NCI-H128 (cell line): ENCODE results near the gene EPHB1.
"Not testable (repeated sequence)": the region's sequence is repeated elsewhere in the genome, so short reads cannot be mapped to it uniquely, and the experiment has no call there.

Experiments
- DNase-seq: peaks from one replicate; lab custom pipeline; 2025; ENCODE audit not compliant: unreplicated experiment; lab: John Stamatoyannopoulos, UW

Gene EPHB1

DNA sequence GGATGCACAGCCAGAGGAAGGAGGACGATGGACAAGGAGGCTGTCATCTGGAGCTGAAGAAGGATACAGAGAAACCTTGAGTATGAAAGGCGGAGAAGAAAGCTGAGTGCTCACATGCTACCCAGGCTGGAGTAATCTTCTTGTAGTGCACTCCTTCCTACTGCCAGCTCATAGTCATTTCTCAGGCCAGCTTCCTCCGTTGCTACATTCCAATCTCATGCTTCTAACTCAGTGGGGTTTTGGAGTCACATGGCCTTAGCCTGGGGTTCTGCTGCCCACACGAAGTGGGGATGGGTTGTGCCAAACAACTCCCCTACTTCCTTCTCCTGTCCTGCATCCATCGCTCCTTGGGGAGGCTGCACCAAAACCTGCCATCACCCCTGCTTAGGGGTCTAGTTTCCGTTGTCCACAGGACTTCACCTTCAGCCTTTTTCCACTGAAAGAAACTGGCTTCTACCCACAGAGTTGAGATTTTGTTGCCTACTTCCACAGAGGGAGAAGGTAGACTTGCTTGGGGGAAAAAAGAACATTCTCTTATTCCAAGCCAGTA is 239.9 kb downstream of the EPHB1 start:
- DNase-seq = no peak

DNA sequence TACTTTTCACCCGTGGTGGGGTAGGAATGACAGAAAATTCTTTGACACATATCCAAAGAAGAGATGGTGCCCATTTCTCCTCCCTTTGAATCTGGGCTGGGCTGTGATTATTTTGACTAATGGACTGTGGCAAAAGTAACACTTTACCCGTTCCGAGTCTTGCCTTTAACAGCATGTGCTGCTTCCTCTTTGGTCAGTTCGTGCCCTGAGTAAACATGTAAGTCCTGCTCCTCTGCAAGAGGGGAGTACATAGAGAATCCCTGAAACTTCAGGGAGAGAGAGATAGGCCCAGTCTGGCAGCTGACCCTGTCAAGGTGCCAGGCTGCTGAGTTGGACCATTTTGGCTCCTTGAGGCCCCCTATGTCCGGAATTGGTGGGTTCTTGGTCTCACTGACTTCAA is 243.1 kb downstream of the EPHB1 start:
- no peak for DNase-seq

DNA sequence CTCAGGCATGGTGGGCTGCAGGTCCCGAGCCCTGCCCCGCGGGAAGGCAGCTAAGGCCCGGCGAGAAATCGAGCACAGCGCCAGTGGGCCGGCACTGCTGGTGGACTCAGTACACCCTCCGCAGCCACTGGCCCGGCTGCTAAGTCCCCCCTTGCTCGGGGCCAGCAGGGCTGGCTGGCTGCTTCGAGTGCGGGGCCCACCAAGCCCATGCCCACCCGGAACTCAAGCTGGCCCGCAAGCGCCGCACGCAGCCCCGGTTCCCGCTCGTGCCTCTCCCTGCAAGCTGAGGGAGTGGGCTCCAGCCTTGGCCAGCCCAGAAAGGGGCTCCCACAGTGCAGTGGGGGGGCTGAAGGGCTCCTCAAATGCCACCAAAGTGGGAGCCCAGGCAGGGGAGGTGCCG is 244.5 kb downstream of the EPHB1 start:
- not testable (repeated sequence) for DNase-seq

DNA sequence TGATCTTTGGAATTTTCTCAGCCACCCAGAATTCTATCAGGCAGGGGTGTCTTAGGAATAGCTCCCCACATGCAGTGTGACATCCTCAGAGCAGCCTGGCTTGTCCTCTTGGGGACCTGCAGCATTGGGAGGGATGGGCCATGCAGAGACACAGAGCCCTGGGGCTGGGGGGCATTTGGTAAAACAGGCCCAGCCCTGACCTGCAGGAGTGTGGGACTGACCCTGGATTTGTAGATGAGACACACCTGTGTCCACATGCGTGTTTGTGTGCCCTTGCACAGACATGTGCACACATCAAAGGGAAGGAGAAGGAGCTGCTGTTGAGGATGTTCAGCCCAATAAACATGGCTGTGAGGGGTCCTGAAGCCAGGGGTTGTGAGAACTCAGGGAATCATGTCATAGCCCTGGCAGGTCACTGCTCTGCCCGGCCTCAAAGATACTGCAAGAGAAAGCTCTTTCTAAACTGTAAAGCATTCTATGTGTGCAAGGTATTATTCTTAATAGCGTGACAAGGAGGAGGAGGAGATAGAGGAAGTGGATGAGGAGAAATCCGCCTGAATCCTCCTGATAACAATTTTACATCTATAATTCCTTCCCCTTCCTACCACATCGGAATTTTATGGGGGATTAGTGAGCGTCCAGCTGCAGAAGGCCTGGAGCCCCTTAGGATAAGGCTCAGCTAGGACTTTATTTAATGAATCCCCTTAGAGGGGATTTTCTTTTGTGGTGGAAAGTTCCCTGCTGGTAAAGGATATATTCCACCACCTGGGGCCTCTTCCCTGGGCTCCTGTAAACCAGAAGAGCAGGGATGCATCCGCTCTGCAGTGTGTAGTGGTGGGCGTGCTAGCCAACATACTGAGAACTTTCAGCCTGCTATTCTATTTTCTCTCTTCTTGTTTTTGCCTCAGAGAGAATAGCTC is 245.5 kb downstream of the EPHB1 start:
- no peak for DNase-seq

DNA sequence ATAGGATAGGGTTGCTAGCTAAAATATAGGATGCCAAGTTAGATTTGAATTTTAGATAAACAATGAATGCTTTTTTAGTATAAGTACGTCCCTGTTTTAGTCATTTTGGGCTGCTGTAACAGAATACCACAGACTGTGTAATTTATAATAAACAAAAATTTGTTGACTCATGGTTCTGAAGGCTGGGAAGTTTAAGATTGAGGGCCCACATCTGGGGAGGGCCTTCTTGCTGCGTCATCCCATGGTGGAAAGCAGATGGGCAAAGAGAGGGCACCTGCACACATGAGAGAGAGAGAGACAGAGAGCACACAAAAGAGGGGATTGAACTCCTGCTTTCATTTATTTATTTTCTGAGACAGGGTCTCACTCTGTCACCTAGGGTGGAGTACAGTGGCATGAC is 246.5 kb downstream of the EPHB1 start:
- DNase-seq = no peak

DNA sequence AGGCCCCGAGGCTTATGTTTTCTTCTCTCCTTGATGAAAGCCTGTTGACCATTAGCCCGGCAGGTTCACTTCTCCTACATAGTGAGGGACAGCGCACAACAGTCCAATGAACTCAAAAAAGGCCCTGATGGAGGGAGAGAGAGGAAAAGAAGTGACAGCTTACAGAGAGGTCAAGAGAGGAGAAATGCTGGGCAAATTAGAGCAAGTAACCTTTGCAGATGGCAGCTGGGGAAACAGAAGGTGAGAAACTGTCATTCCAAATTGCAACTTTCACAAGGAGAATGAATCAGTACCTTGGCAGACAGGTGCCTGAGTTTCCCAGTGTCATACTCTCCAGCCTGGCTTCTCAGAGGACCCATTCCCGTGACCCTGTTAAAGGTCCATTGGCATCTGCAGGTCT is 252.0 kb downstream of the EPHB1 start:
- DNase-seq = no peak

DNA sequence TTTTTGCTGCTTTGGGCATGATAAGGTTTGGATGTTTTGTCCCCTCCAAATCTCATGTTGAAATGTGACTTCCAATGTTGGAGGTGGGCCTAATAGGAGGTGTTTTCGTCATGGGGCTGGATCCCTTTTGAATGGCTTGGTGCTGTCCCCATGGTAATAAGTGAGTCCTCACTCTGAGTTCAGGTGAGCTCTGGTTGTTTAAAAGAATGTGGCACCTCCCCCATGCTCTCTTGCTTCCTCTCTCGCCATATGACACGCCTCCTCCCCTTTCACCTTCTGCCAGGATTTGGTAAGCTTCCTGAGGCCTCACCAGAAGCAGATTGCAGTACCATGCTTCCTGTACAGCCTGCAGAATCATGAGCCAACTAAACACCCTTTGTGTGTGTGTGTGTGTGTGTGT is 255.5 kb downstream of the EPHB1 start:
- DNase-seq = no peak

DNA sequence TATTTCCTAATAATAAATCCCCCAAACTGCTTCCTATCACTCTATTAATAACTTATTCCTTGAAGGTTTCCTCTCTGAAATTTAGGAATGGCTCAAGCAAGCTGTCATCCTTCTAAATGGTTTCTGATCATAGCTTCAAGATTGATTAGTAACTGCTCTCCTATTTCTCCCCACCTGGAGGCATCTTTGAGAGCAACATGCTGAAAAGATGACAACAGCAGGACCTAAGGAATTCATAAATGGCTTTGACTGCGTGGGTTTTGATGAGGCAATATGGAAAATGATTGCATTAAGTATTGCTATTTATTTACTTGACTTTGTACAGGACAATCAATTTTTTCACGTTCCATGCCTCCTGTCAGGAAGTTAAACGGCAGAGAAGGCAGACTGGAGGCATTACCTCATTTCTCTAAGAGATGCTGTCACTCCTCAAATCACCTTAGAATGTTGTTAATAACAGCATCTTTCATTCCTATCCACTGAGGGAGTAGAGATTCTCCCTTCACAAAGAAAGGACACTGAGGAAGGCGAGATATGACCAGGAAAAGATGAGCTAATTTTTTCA is 256.4 kb downstream of the EPHB1 start:
- no peak for DNase-seq

DNA sequence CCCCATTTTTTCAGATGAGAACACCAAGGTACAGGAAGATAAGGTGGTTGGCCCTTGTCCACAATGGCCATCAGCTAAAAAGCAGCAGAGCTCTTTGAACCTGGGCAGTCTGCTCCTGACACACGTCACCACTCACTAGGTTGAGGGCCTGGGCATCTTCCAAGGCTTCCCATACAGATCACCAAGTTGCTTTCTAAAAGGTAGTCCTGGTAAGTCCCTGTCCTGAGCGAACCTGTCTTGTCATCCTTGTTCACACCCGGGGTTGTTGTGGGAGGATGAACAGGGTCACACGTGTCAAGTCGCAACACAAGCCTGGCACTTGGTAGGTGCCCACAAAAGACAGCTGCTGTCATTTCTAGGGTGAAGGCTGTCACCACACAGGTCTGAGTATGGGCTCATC is 260.4 kb downstream of the EPHB1 start:
- DNase-seq = no peak

DNA sequence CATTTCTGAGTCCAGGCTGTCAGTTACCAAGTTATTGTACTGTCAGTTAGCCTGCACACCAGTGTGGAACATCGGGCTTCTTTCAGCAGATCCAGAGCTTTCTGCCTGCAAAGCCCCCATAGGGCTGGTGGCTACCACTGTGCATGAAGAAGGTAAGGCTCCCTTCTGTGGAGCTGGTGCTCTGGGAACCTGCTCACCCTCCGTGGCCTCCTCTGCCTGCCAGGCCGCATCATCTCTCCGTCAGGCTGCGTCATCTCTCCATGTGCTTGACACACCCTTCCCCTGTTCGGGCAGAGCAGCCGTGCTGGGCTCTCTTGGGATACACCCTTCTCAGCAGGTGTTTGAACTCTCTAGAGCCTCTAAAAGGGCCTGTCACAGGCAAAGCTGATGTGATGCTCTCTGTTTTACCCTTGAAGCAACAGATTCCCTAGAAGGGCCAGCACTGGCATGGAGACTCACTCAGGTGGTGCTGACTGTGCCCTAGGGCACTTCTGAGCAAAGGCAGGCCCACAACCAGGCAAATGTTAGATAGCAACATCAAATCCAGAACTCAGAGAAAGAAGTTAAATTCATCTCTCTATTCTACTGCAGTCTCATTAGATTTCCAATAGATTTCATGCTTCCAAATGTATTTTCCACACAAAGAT is 261.1 kb downstream of the EPHB1 start:
- DNase-seq = no peak

DNA sequence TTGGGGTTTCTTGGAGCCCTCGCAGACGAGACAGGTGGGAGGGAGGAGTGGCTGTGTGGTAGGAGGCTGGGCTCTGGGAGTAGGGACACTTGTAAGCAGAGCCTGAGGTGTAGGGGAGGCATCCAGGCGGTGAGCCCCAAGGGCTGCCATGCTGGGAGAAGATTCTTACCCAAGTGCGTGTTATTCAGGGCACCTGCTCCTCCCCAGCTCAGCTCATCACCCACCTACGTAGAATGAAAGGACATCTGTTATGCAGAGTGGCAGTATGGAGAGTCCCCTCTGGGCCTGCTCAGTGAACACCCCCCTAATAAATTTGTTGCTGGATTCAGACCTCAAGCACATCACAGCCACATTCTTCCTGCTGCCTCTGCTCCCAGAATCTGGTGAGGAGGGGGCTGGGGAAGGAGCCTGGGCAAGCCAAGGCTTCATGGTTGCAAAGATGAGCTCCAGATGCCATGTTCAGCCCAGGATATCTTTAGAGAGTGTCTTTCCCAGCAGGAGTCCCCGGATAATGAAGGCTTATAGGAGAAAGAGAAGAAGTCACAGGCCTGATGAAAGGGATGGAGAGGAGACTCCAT is 261.8 kb downstream of the EPHB1 start:
- DNase-seq = no peak

DNA sequence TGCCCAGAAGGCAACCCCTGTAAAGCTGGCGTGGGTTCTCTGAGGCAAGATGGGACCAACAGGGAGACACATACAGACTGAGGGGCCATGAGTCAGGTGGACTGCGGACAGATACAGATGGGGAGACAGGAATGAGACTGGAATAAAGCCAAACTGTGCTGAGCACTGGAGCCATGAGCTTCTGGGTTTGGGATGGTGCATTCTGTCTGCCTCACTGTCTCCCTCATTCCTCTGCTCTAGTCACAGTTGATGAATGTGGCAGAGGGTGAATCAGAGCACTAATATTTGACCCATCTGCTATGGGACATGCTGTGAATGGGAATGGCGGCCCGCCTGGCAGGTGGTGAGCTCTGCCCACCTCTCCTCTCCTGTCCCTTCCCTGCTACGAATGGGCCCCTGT is 262.9 kb downstream of the EPHB1 start:
- DNase-seq = no peak

DNA sequence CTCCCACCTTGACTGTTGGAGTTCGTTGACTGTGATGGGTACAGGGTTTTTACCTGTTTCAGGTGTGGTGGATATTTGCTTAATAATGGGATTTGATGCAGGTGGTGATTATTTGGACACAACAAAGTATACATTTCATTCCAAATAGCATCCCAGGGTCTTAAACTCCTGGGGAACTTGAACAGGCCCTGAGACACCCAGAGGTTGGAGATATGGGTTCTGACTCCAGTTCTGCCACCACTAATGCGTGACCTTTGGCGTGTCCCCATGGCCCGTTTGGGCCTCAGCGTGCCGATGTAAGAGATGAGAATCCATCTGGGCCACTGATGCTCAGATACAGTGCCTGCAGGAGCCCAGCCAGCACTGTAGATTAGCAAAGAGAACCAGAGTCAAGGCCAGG is 264.5 kb downstream of the EPHB1 start:
- DNase-seq = no peak

DNA sequence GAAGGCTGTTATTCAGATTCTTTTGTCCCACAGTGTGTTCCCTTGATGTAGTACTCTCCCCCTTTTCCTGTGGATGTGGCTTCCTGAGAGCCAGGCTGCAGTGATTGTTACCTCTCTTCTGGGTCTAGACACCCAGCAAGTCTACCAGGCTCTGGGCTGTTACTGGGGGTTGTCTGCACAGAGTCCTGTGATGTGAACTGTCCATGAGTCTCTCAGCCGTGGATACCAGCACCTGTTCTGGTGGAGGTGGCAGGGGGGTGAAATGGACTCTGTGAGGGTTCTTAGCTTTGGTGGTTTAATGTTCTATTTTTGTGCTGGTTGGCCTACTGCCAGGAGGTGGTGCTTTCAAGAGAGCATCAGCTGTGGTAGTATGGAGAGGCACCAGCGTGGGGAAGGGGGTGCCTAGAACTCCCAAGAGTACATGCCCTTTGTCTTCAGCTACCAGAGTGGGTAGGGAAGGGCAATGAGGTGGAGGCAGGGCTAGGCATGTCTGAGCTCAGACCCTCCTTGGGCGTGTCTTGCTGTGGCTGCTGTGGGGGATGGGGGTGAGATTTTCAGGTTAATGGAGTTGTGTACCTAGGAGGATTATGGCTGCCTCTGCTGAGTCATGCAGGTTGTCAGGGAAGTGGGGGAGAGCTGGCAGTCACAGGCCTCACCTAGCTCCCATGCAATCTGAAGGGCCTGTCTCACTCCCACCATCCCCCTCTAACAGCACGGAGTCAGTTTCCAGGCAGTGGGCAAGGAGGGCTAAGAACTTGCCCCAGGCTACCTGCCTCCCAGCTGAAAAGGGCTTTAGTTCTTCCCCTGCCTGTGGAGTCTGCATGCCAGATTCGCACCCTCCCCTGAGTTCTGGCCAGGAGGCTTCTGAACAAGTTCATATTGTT is 272.0 kb downstream of the EPHB1 start:
- DNase-seq = peak; percentile 78

DNA sequence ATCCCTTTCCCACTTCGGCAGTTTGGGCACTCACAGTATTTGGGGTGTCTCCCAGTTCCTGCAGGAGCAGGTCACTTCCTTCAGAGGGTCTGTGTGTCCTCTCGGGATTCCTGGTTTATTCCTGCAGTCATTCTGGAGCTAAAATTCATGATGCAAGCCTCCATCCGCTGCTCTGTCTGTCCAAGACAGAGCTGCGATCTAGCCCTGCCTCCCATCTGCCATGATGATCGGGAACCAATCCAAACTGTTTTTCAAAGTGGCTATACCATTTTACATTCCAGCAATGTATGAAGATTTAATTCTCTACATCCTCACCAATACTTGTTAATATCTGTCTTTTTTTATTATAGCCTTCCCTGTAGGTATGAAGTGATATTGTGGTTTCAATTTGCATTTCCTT is 273.0 kb downstream of the EPHB1 start:
- DNase-seq = no peak

DNA sequence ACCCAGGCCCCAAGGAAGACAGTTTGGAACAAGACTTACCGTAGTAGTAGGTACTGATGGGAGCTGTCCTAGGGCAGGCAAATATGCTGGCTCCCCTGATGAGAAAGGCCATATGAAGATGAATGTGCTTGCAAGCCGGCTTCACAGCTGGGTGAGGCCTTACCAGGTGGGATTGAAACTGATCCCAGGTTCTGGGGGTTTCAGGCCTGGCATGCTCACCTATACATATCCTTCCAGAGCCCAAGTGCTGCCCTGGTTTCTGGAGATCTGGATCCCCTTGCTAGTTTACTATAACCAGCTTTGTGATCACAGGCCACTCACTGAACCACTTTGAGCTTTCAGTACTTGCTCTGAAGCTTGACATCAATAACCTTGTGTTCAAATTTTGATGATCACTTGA is 274.3 kb downstream of the EPHB1 start:
- DNase-seq = no peak

DNA sequence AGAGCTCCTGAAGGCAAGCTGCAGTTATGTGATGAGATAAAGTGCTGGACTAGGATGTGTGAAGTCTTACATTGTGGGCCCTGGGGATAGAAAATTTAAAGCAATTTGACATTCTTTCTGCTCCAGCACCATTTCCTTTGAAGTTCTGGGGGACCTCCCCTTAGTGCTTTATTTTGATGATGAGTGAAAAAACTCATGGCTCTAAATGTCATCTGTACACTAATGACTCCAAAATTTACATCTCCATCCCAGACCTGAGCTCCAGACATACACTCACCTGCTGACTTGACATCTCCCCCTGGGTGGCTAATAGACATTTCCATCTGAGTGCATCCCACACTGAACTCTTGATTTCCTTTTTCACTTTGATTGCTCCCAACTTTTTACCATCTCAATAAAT is 276.4 kb downstream of the EPHB1 start:
- DNase-seq = no peak

DNA sequence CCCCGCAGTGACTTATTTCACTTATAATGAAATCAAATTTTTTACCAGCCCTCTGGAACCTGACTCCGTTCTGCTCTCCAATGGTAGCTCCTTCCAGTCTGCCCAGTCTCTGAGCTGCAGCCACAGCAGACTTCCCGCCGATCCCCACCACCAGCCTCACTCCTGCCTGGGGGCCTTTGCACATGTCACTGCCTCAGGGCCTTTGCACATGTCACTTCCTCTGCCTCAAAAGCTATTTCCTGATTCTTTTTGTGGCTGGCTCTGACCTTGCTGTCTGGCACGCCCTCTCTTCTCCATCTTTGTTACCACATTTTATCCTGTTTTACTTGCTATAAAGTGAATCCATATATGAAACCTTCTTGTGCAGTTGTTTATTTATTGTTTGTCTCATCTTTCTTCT is 277.4 kb downstream of the EPHB1 start:
- DNase-seq = no peak

DNA sequence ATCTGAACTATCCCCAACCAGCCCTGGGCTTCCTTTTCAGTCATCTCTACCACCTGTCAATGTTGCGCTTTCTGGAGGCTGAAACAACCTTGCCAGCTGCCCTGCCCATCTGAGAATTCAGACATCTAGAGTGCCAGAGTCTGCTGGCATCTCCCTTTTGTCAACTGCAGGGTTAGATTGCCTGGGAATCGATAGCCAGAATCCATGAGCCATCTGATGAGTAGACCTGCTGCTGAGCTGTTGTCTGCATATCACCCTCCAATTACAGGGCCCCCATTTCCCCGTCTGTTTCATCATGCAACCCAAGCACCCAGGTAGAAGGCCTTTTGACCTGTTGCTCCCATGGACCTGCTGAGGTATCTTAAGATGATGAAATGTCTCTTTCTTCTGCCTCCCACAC is 280.1 kb downstream of the EPHB1 start:
- no peak for DNase-seq

DNA sequence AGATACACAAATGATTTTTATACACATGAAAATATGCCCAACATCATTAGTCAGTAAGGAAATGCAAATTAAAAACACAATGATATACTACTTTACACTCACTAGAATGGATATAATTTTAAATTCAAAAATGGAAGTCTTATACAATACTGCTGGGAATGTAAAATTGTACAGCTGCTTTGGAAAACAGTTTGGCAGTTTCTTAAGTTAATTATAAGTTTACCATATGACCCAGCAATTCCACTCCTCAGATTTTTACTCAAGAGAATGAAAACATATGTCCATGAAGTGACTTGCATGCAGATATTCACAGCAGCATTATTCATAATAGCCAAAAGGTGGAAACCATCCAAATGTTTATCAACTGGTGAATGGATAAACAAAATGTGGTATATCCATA is 281.3 kb downstream of the EPHB1 start:
- DNase-seq = no peak

DNA sequence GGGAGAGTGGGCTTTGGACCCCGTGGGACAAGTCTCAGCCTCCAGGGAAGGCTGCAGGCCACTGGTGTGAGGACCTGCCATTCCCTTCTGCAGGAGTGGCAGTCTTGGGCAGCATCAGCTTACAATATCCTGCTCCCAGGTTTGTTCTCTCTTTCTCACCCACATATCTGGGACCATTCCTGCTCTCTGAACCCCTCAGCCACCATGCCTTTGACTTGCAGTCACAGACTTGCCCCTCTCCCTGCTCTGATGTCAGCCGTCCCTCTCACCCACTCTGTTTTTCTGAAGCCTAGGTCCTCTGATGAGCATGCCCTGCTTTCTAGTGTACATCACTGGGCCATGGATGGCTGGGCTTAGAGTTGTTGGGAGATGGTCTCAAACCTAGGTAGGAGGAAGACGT is 282.1 kb downstream of the EPHB1 start:
- DNase-seq = no peak
